ENCODE results near the gene HEXD.

DNA sequence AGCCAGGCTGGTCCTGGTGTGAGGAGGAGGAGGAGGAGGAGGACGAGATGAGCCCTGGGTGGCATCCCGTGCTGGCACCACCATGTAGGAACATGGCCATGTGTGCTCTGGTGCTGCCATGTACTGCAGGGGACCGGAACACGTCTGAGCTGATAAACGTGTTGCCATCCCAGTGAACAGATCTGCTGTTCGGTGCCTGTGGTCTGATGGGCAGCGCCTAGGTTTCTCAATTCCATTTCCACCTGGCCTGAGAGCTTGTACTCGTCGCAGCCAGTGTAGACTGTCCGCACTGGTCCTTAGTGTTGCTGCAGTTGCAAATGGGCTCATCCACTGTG lies 73.0 kb downstream of the HEXD start:
- TF ChIP-seq, protein P1, sequence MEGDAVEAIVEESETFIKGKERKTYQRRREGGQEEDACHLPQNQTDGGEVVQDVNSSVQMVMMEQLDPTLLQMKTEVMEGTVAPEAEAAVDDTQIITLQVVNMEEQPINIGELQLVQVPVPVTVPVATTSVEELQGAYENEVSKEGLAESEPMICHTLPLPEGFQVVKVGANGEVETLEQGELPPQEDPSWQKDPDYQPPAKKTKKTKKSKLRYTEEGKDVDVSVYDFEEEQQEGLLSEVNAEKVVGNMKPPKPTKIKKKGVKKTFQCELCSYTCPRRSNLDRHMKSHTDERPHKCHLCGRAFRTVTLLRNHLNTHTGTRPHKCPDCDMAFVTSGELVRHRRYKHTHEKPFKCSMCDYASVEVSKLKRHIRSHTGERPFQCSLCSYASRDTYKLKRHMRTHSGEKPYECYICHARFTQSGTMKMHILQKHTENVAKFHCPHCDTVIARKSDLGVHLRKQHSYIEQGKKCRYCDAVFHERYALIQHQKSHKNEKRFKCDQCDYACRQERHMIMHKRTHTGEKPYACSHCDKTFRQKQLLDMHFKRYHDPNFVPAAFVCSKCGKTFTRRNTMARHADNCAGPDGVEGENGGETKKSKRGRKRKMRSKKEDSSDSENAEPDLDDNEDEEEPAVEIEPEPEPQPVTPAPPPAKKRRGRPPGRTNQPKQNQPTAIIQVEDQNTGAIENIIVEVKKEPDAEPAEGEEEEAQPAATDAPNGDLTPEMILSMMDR (conservative IDR thresholded peaks at IDR 0.05 in 1 of 2, IDR thresholded peaks at IDR 0.05 in 1 of 2; ENCODE audit: low read depth in 1 of 2, low read length in 2 of 2) = no peak
- no peak for TF ChIP-seq EZH2 (IDR thresholded peaks at IDR 0.05; ENCODE audit: low read length, missing control alignments)

Measured in fibroblast of lung (primary cell).